Activated B cell treated with CpG ODN at 0.5 μM for 24 hours (primary cell): ENCODE results near the gene CCDC40. TPM values are rescaled to one million over a fixed set of nuclear protein-coding genes. Genes with fewer than 3 reads are reported as not detected.
"Not testable (repeated sequence)": the region's sequence is repeated elsewhere in the genome, so short reads cannot be mapped to it uniquely, and the experiment has no call there.

Experiments used
- ATAC-seq: fragments of 200-7000 bp; cut with Tn5 transposase; one replicate; pipeline ENCODE4 v1.10.0; 2021; ENCODE audit warnings: low read depth, mild to moderate bottlenecking, moderate library complexity
- CTCF ChIA-PET: fragments of 350-600 bp; sonication (Branson Sonifier 250); formaldehyde crosslinking; loops from one replicate; lab custom pipeline; 2021; ENCODE audit warnings: antibody characterized with exemption; lab: Charles Lee
- POLR2A ChIA-PET: fragments of 350-600 bp; sonication (Branson Sonifier 250); formaldehyde crosslinking; loops from one replicate; lab custom pipeline; 2021; ENCODE audit warnings: antibody characterized with exemption; lab: Charles Lee
- DNase-seq: peaks from one replicate; pipeline ENCODE4 v3.0.0; 2022
- H3K27ac Mint-ChIP-seq: one replicate; pipeline ENCODE4 v1.8.0; 2020; ENCODE audit warnings: mixed read lengths
- H3K27me3 Mint-ChIP-seq: one replicate; pipeline ENCODE4 v1.8.0; 2021; ENCODE audit warnings: mixed read lengths
- H3K36me3 Mint-ChIP-seq: one replicate; pipeline ENCODE4 v1.8.0; 2021; ENCODE audit warnings: low read depth, mixed read lengths
- H3K4me1 Mint-ChIP-seq: one replicate; pipeline ENCODE4 v1.8.0; 2021; ENCODE audit warnings: mixed read lengths
- H3K4me3 Mint-ChIP-seq: one replicate; pipeline ENCODE4 v1.8.0; 2020; ENCODE audit warnings: mild to moderate bottlenecking, mixed read lengths
- H3K9me3 Mint-ChIP-seq: one replicate; pipeline ENCODE4 v1.8.0; 2020; ENCODE audit warnings: mixed read lengths
- intact Hi-C: fragments of 100-400 bp; cut with micrococcal nuclease; formaldehyde crosslinking; loops from one replicate; pipeline ENCODE4 v1.15.1; 2024
- total RNA-seq: library from RNA; stranded (reverse); gene quantifications from 2 replicates; pipeline ENCODE4 v1.2.3, GENCODE V29; 2022
- TF ChIP-seq, protein P1 (sequence below): fragments of 200-600 bp; IDR thresholded peaks from one replicate; pipeline ENCODE4 v1.8.0; 2022; ENCODE audit warnings: antibody characterized with exemption, mild to moderate bottlenecking

The CCDC40 gene
- total RNA-seq, 1 donor from 2014 or later, result 0.55 TPM

DNA sequence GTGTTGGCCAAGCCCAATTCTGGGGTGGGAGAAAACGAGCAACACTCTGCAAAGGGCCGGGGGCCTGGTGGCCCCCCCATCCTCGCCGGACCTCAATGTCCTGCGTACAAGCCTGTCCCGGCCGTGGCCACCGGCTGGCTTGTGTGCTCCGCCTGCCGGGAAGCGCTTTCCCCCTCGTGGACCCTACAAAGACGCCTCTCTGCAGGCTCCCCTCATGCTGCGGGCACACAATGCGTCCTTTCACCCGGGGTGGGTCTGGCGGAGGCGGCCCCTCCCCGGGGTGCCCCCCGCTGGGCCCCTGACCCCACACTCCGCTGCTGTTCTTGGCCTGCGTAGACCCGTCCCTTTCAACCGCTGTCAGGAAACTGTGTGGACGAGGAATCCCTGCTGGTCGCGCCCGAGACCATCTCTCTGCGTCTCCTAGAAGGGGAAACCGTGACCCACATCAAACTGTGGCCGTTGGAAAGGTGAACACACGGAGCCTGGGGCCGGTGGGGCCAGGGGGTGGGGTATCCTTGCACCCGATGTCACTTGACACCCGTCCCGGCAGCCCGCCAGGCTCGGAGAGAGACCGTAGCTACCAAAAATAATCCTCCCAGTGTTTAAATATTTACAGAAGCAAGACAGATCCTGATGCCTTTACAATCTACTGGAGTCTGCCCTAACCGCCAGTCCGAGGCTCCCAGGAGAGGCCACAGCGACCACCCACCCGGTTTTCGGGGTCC lies 44.4 kb upstream of the CCDC40 start:
- ATAC-seq (peak; percentile 5), DNase-seq (peak; percentile 34)
- H3K9me3 Mint-ChIP-seq, result no peaks in the 10 kb centered on the region
- H3K36me3 Mint-ChIP-seq, result no peaks in the 10 kb centered on the region
- H3K27ac Mint-ChIP-seq, result peak overlapping the region; percentile 53
- peaks cover 2% of the 10 kb centered on the region for H3K27me3 Mint-ChIP-seq
- H3K4me1 Mint-ChIP-seq, result peaks cover 42% of the 10 kb centered on the region
- TF ChIP-seq, protein P1, sequence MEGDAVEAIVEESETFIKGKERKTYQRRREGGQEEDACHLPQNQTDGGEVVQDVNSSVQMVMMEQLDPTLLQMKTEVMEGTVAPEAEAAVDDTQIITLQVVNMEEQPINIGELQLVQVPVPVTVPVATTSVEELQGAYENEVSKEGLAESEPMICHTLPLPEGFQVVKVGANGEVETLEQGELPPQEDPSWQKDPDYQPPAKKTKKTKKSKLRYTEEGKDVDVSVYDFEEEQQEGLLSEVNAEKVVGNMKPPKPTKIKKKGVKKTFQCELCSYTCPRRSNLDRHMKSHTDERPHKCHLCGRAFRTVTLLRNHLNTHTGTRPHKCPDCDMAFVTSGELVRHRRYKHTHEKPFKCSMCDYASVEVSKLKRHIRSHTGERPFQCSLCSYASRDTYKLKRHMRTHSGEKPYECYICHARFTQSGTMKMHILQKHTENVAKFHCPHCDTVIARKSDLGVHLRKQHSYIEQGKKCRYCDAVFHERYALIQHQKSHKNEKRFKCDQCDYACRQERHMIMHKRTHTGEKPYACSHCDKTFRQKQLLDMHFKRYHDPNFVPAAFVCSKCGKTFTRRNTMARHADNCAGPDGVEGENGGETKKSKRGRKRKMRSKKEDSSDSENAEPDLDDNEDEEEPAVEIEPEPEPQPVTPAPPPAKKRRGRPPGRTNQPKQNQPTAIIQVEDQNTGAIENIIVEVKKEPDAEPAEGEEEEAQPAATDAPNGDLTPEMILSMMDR, result no peak
- intact Hi-C loops, result loop anchor here (1.0 kb wide), 4 partner anchors 147 to 250 kb away; no protein-coding TSS in a partner anchor
- CTCF ChIA-PET, result interaction anchor here (0.6 to 3.3 kb wide), 7 partner anchors 13 to 252 kb away, joined by 3 to 13 read pairs (median 3); no protein-coding TSS in a partner anchor
- H3K4me3 Mint-ChIP-seq, result peak overlapping the region; percentile 69
- POLR2A ChIA-PET, result interaction anchor here (0.6 to 0.8 kb wide), 4 partner anchors 9 to 246 kb away, joined by 3 to 13 read pairs (median 4); no protein-coding TSS in a partner anchor

DNA sequence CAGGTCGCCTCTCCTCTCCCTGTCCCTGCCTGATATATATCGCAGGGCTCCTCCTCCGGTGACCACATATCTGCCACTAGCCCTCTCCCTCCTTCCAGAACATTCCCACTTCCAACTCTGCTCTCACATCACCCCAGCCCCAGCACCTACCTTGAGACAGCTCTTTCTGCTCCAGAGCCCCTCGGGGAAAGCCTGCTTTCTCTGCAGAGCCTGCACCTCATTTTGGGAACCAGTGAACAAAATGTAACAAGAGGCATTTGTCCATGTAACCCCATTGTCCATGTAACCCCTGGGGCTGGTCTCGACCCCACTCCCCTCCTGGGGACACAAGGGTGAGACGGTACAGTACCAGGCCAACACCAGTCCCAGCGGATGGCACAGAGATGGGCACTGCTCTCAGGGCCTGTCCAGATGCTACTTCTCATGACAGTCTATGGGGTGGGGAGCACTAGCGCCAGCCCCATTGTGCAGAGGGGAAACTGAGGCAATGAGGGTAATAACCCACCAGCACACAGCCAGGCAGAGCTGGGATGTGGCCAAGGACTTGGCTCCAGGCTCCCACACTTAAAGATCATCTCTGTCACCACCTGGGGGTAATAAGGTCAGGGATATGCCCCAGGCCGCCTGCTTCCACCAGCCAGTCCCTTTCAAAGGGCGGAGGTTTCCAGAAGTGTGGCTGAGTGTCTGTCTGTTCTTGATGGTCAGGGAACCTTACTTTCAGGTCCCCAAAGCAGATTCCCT lies 43.6 kb upstream of the CCDC40 start:
- Mint-ChIP-seq H3K27ac (peak overlapping the region; percentile 73), H3K4me1 (peaks cover 49% of the 10 kb centered on the region), H3K27me3 (peaks cover 2% of the 10 kb centered on the region), H3K9me3 (no peaks in the 10 kb centered on the region), H3K36me3 (no peaks in the 10 kb centered on the region), H3K4me3 (peak overlapping the region; percentile 69)
- ATAC-seq, result no peak
- intact Hi-C loops, result no loop called here
- POLR2A ChIA-PET, result interaction anchor here (1.0 to 1.6 kb wide), 6 partner anchors 14 to 189 kb away, joined by 3 to 16 read pairs (median 6); partner anchors contain the start of gene CBX4
- CTCF ChIA-PET, result interaction anchor here (1.0 to 3.3 kb wide), 8 partner anchors 13 to 251 kb away, joined by 3 to 13 read pairs (median 5); no protein-coding TSS in a partner anchor
- TF ChIP-seq, protein P1, result no peak
- DNase-seq, result no peak

DNA sequence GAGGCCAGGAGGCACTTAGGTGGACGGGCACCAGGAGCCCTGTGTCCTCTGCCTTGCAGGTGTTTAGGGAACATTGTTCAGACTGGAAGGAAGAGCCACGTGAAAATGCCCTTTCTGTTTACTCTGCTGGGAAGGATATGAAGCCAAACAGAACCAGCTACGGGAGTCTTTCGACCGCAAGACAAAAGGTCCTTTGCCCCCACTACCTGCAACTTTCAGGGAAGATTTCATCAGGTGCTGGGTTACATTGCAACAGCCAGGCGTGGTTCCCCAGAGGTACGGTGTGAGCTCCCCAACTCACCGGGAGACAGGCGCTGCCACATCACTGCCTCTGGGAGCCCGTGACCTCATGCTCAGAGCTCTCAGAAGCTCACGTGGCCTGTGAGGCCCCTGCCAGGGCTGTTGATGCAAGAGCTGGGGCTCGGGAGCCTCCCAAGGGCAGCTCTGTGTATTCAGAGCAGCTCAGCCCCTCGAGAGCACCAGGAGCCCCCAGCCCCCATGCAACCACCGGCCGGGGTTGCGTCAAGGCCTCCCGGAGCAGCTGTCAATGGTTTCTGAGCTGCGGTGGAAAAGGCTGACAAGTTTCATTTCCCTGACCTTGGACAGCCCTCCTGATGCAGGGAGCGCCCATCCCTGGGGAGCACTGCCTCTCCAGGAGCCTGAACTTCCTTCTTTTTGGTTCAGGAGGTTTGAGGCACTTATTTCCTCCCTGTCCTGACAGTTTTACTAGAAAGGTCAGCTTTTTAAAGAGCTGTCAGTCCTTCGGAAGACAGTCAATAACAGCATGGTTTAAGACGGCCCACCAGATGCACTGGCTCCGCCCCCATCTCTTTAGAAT lies 42.8 kb upstream of the CCDC40 start:
- ChIA-PET CTCF (interaction anchor here (1.0 to 3.3 kb wide), 7 partner anchors 12 to 252 kb away, joined by 3 to 13 read pairs (median 6); no protein-coding TSS in a partner anchor), POLR2A (interaction anchor here (0.7 to 1.6 kb wide), 7 partner anchors 13 to 197 kb away, joined by 3 to 16 read pairs (median 5); partner anchors contain the start of genes CBX4 and CBX8)
- no peaks in the 10 kb centered on the region for H3K36me3 Mint-ChIP-seq
- peak overlapping the region; percentile 73 for H3K27ac Mint-ChIP-seq
- TF ChIP-seq, protein P1, result no peak
- intact Hi-C loops, result no loop called here
- H3K9me3 Mint-ChIP-seq, result no peaks in the 10 kb centered on the region
- peaks cover 2% of the 10 kb centered on the region for H3K27me3 Mint-ChIP-seq
- peak; percentile 37 for DNase-seq
- H3K4me3 Mint-ChIP-seq, result peak overlapping the region; percentile 19
- peak; percentile 9 for ATAC-seq
- H3K4me1 Mint-ChIP-seq, result peaks cover 53% of the 10 kb centered on the region

DNA sequence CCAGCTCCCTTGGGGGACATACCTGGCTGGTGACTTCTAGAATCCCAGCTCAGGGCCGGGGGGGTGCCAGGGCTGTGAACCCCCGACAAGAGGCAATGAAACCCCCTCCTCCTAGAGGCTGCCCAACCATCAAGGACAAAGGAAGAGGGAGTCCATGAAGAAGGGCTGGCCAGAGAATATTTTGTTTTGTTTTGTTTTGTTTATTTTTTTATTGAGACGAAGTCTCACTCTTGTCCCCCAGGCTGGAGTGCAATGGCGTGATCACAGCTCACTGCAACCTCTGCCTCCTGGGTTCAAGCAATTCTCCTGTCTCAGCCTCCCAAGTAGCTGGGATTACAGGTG lies 42.2 kb upstream of the CCDC40 start:
- H3K4me3 Mint-ChIP-seq, DNase-seq, H3K9me3 Mint-ChIP-seq, H3K36me3 Mint-ChIP-seq, H3K27me3 Mint-ChIP-seq, intact Hi-C loops, ATAC-seq: not testable (repeated sequence)
- ChIA-PET POLR2A (interaction anchor here (0.7 to 1.6 kb wide), 7 partner anchors 13 to 197 kb away, joined by 3 to 16 read pairs (median 5); partner anchors contain the start of genes CBX4 and CBX8), CTCF (interaction anchor here (1.0 to 3.3 kb wide), 7 partner anchors 11 to 252 kb away, joined by 3 to 13 read pairs (median 6); no protein-coding TSS in a partner anchor)
- H3K27ac Mint-ChIP-seq, result peak overlapping the region; percentile 73
- peaks cover 54% of the 10 kb centered on the region for H3K4me1 Mint-ChIP-seq

DNA sequence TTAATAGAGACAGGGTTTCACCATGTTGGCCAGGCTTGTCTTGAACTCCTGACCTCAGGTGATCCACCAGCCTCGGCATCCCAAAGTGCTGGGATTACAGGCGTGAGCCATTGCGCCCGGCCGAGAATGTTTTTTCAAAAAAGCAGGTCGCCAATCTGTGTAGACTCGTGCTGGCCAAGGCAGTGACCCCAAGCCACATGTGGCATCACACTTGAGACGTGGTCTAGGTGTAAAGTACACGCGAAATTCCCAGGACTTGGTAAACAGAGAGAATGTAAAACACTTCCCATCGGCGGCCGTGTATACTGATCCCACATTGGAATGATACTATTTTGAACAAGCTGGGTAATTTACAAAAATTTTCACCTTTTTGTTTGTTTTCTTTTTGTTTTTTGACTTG lies 41.8 kb upstream of the CCDC40 start:
- POLR2A ChIA-PET, result interaction anchor here (1.3 kb wide), 1 partner anchor 150 kb away, joined by 5 read pairs; no protein-coding TSS in a partner anchor
- ATAC-seq (no peak), DNase-seq (no peak)
- peaks cover 54% of the 10 kb centered on the region for H3K4me1 Mint-ChIP-seq
- H3K27me3 Mint-ChIP-seq, result peaks cover 2% of the 10 kb centered on the region
- no peaks in the 10 kb centered on the region for H3K36me3 Mint-ChIP-seq
- TF ChIP-seq, protein P1, result no peak
- H3K4me3 Mint-ChIP-seq, result no peak overlapping the region
- CTCF ChIA-PET, result interaction anchor here (1.0 to 3.3 kb wide), 5 partner anchors 10 to 253 kb away, joined by 3 to 13 read pairs (median 8); no protein-coding TSS in a partner anchor
- intact Hi-C loops, result no loop called here
- no peaks in the 10 kb centered on the region for H3K9me3 Mint-ChIP-seq
- H3K27ac Mint-ChIP-seq, result no peak overlapping the region
